ENCODE measurements around the gene DACT3.
"Not testable (repeated sequence)": the region's sequence is repeated elsewhere in the genome, so short reads cannot be mapped to it uniquely, and the experiment has no call there.

Gene DACT3

DNA sequence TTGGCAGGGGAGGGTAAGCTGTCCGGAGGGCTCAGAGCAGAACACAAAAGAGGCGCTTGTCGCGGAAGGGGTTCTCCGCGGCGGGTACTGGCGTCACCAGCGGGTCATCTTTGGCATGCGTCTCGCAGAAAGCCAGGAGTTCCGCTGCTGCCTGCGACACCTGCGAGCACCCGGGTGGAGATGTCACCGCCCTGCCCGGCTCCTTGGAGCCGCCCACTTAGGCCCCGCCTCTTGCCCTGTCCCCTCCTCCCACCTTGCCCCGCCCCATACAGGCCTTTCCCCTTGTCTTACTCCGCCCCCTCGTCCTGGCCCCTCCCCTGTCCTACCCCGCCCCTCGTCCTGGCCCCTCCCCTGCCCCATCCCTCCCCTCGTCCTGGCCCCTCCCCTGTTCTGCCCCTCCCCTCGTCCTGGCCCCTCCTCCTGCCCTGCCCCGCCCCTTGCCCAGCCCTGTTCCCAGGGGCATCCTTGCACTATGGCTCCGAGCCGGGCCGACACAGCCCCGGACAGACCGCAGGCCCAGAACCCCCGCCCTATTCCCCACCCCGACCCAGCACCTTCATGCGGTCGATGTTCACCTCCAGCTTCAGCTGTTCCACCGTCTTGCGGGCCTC, 26.8 kb downstream of the DACT3 start:
- peak; percentile 94 for DNase-seq (ENCODE audit: low read depth)

DNA sequence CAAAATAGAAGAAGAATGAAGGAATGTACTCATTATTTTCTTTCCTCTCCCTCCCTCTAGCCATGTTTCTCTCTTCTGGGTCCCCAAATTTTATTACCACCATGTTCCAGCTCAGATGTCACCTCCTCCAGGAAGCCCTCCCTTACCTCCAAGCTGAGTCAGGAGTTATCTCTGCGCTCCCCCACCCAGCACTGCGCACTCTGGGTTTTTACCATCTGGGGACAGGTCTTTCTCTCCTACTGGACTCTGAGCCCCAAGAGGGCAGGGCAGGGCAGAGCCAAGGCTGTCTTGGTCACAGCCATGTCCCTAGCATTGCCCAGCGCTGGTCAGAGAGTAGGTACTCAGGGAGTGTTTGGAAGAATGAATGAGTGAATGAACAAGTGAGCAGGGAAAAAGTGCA, 27.9 kb downstream of the DACT3 start:
- DNase-seq (ENCODE audit: low read depth) = no peak

DNA sequence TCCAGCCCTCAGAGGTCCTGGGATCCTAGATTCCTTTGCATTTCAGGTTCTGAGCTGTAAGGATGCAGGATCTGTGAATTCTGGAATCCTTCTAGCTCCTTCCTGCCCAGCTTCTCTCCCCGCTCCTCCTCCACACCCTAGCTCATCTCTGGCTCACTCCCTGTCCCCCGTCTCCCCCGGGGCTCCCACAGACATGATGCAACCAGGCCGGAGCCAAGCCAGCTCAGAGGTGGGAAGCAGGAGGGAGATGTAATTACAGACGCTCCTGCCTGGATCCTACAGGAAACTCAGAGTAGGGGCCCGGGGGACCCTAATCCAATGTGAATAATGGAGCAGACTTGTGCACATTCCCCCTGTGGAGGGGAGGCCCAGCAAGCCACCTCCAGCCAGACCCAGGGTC, 29.5 kb downstream of the DACT3 start:
- no peak for DNase-seq (ENCODE audit: low read depth)

DNA sequence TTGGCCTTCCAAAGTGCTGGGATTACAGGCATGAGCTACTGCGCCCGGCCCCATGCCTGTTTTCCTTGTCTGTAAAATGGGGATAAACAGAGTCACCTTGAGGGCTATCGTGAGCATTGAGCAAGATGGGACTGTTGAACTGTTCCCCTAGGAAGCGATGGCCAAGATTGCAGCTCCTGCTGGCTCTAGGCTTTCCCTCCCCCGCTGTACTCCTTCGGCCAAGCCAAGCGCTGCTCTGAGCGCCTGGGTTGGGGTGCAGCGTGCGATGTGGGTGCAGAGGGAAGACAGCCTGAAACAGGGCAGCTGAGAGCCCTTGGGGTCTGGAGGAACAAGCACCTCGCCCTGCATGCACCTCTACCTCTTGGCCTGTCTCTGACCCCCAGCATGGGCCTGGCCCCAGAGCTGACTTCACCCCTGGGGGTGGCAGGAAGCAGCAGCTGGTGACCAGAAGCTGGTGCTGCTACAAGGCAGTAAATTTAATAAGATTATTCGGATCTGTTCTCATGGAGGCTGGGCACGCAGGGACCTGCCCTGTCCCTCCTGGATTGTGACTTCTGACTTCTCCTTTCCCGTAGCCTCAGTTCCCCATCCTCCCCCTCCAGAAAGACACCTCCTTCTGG, 30.3 kb downstream of the DACT3 start:
- no peak for DNase-seq (ENCODE audit: low read depth)

DNA sequence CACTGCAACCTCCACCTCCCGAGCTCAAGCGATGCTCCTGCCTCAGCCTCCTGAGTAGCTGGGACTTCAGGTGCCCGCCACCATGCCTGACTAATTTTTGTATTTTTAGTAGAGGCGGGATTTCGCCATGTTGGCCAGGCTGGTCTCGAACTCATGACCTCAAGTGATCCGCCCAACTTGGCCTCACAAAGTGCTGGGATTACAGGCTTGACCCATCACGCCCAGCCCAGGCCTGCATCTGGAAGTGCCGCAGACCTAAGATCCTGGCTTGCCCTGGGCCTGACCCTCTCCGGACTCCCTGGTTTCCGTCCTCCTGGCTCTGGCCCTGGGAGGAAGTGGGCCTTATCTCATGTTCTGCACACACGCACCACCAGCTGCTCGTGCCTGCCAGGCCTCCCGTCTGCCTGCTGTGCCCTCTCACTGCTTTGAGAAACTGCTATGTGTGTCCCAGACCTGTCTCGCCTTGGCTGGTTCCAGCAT, 31.4 kb downstream of the DACT3 start:
- DNase-seq (ENCODE audit: low read depth) = no peak

DNA sequence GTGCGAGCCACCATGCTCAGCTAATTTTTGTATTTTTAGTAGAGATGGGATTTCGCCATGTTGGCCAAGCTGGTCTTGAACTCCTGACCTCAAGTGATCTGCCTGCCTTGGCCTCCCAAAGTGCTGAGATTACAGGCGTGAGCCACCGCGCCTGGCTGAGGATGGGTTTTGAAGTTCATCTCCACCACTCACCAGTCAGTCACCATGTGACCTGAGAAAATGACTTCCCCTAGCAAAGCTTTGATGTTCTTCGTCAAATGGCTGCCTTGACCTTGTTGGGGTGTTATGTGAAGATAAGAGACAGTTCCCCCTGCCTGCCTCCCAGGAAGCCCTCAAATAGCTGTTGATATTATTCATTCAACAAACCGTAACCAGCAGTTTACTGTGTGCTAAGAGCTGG, 32.0 kb downstream of the DACT3 start:
- not testable (repeated sequence) for DNase-seq (ENCODE audit: low read depth)

DNA sequence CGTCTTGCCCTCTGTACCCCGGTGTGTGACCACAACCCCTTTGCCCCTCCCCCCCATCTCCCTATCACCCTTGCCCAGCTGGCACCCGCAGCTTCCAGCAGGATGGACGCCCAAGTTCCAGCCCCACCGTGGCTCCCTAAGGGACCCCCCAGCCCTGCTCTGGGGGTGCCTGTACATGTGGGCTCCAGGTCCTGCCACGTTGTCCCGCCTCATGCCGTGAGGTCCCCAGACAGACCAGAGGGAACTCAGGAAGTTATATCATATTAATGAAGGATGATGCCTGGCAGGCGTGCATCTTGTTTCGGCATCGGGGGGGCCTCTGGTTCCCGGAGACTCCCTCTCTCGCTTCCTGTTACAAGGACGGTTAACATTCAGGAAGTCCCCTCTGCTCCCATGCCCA, 34.5 kb downstream of the DACT3 start:
- no peak for DNase-seq (ENCODE audit: low read depth)

DNA sequence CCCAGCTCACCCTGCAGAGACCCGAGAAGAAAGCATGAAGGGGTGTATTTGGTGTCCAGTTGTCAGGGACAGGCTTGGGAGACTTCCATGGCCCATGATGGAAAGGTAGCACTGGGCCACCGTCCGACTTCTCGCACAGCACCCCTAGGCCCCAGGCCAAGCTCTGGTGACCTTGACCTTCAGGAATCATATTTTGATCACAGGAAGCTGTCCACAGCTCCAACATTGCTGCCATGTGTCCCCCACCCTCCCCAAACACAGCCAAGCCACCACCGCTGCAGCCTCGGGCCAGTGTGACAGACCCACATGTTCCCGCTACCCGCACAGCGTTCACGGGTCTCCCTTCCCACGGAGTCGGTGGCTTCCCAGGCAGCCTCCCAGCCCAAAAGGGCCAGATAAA, 35.3 kb downstream of the DACT3 start:
- no peak for DNase-seq (ENCODE audit: low read depth)

DNA sequence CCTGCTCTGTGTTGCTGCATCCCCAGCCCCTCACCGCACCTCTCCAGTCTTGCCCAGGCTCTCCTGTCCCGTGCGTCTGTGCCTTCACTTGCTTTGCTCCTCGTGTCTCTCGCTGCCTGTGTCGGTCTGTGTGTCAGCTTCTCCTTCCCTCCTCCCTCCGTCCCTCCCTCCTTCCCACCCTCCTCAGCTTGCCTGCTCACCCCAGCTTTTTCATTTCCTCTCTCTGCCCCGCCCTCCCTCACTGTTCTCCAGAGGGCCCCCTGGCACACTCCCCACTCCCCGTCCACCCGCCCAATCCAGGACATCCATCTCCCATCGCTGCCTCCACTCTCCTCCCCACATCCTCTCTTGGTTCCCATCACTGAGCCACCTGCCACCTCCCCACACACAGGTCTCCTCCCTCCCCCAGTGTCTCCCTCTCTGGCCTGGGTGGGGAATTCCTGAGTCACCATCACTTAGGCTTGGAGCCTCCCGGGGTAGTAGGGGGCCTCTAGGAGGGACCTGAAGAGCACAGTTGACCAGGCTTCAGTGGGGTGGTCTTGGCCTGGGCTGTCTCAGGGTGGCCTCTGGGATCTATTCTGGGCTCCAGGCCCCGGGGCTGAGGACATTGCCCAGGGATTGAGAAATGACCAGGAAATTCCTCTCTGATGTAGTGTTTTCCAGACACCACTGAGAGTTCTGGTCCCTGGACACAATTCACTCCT, 35.9 kb downstream of the DACT3 start, which contains the start of gene PTGIR:
PTGIR (minus strand) TSS at position 132 of the 704 bp plus-strand sequence. CDS start 864 bp downstream, outside the sequence.
- no peak for DNase-seq (ENCODE audit: low read depth)

DNA sequence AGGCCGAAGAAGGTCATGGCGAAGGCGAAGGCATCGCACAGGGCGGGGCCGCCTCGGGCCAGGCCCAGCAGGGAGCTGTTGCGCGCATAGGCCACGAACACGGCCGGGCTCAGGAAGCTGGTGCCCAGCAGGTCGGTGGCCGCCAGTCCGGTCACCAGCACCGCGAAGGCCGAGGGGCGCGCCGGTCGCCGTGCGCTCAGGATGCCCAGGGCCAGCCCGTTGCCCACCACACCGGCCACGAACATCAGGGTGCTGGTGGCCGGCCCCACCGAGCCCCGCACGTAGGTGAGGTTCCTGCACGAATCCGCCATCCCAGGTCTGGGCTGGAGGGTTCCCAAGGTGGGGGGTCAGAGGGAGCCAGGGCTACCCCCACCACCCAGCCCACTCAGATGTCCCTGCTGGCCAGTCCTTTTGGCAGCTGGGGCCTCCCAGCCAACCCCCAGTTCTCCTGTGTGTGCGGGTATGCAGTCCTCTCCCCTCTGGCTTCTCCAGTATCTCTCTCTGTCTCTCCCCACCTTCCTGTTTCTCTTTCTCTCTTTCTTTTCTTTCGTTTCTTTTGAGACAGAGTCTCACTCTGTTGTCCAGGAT, 37.0 kb downstream of the DACT3 start:
- no peak for DNase-seq (ENCODE audit: low read depth)

DNA sequence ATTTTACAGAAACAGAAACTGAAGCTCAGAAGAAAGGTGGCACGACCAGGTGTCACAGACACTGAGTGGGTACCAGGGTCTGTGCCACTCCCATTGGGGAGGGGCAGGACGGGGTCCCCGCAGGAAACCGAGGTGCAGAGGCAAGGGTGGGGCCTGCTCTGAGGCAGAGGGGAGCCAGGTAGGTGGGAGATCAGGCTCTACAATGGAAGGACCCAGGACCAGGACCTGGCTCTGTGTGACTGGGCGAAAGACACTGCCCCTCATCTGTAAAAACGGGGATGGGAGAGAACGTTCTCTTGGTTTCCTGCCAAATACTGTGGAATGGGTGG, 38.9 kb downstream of the DACT3 start:
- DNase-seq (ENCODE audit: low read depth) = no peak

DNA sequence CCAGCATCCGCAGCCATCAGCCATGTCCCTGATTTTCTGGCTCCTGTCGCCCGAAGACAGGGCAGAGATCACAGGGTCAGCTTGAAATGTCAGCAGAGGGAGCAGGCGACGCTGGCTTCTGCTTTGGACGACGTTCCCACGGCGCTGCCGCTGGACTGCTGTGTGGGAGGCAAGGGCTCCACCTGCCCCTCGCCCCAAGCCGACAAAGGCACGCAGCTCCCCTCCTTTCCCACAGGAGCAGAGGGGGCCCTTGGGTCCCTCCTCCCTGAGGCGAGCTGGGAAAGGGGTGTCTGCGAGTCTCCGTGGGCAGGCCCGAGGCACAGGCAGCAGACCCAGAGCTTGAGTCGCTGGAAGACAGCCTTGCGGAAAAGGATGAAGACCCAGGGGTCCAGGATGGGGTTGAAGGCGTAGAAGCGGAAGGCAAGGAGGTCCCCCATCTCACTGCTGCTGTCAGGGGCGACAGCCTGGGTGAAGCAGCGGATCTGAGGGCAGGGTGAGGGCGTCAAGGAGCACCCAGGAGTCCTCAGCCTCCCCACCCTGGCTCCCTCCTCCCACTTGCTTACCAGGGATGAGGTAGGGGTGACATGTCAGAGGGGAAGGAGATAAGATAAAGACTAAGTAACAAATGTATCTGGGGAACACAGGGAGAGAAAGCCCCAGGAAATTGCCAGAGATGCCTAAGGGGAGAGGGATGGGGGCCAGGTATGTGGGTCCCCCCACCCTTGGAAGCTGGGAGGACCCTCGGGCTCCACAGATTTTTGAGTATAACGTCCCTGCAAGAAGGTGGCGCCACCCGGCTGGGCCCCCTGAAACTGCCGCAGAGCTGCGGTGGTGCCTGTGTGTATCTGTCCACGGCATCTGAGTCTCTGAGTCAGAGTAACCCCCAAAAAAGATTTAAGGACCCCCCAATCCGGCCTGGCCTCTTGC, 39.5 kb downstream of the DACT3 start:
- DNase-seq (ENCODE audit: low read depth) = no peak

DNA sequence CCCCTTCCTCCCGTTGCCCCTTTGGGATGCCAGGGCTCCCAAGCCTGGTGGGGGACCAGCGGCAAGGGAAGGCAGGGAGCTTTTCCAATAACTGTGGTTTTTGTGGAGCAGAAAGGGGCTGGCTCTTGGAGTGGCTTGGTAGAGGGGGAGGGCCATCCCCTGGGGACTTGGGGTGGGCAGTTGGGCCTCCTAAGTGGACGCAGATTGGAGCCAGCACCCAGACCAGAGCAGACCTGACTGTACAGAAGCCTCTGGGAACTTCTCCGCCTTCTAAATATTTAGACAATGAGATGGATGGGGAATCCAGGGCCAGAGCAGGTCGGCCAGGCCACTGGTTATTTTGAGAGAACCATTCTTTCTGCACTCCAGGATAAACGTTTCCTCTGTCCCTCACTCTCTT, 40.3 kb downstream of the DACT3 start:
- no peak for DNase-seq (ENCODE audit: low read depth)

DNA sequence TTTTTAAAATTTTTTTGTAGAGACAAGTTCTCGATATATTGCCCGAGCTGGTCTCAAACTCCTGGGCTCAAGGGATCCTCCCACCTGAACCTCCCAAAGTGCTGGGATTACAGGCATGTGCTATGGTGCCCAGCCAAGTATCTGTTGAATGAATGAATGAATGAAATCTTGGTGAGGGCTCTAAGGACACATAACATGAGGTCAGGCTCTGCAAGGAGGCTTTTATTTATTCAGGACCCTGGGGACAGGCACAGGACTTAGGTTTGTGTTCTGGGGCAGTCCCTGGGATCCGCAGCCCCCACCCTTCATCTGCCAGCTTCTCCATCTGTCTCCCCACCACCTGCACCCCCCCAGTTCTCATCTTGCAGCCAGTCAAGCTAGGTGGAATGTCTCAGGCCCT, 40.7 kb downstream of the DACT3 start:
- no peak for DNase-seq (ENCODE audit: low read depth)

DNA sequence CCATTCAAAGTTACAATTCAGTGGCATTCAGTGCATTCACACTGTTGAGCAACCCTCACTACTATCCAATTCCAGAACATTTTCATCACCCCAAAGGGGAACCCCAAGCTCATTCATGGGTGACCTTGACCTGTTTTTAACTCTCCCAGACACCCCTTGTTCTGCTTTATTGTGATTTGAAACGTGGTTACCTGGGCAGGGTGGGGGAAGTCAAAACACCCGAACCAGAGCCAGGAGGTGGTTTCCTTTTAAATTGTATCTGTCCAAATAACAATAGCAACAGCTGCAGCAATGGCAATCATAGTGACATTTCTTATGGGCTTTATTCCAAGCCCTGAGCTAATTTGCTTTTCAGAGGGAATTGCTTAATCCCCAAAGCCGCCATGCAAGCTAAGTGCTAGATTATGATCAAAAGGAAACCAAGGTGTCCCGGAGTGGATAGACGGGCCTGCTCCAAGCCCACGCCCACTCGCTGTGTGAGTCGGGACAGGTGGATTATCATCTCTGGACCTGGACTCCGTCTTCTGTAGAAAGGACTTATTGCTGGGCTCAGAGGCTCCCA, 42.2 kb downstream of the DACT3 start:
- DNase-seq (ENCODE audit: low read depth) = no peak

DNA sequence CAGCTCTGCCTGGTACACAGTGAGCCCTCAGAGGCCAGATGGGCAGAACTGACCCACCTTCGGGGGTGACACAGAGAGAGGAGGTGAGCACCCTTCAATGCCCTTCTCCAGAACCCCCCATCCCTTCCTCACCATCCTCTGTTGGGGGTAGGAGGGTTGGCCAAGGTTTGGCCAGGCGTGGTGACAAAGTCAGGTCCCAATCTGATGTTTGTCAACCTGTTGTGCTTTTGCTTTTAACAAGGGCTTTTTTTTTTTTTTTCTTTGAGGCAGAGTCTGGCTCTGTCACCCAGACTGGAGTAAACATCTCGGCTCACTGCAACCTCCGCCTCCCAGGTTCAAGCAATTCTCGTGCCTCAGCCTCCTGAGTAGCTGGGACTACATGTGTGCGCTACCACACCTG, 43.4 kb downstream of the DACT3 start:
- no peak for DNase-seq (ENCODE audit: low read depth)

DNA sequence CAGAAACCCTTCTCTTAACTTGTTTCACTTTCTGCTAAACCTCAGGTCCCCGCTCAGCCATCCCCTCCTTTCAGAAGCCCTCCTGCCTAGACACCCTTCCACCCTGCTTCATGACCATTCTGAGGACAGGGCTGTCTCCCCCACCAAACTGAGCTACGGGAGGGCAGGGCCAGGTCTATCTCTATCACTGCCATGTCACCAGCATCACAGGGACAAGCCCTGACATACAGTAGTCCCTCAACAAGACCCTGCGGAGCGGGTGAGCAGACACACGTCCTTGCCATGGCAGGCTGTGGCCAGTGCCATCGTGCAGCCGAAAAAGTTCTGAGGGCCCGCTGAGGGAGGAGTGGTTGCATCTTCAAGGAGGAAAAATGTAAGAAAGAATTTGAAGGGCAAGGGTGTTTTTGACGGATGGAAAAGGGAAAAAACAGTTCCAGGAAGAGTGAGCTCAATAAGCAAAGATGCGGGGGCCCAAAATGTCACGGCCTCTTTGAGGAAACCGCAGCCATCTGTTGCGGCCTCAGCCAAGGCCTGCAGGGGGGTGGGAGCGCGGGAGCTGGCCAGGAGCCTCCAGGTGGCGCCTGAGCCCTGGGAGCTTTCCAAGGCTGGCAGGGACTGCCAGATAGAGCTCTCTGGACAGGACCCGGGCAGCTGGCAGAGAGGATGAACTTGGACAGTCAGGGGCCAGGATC, 44.2 kb downstream of the DACT3 start:
- DNase-seq (ENCODE audit: low read depth) = no peak

DNA sequence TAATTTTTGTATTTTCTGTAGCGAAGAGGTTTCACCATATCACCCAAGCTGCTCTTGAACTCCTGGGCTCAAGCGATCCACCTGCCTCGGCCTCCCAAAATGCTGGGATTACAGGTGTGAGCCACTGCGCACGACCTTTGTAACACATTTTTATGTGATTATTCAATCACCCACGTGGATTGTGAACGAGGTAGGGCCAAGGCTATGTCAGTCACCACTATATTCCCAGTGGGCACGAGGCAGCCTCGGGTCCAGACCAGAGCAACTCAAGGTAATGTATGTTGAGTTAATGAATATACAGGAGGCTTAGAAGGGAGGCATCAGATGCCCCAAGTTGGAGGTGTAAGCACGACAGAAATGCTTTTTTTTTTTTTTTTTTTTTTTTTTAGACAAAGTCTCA, 45.0 kb downstream of the DACT3 start:
- no peak for DNase-seq (ENCODE audit: low read depth)

DNA sequence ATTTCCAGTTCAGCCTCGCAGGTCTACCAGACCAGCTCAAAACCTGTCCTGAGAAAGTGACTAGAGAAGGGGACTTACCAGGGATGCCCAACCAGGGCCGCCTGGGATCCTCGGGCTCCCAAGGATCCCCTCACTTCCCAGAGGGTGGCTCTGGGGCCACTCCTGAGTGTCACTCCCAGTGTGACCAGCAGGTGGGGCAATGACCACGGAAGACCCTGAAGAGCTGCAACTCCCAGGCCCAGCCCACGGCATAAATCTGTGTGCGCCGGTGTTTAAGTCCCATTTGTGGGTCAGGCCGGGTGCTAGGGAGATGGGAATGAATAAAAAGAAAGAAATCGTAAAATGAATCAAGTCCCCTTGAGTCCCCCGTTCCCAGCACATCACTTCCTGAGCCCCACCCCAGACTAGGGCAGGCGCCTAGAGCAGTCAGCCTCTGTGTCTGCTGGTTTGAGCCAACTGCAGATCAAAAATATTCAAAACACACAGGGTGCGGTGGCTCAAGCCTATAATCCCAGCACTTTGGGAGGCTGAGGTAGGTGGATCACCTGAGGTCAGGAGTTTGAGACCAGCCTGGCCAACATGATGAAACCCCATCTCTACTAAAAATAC, 46.8 kb downstream of the DACT3 start:
- peak; percentile 49 for DNase-seq (ENCODE audit: low read depth)

DNA sequence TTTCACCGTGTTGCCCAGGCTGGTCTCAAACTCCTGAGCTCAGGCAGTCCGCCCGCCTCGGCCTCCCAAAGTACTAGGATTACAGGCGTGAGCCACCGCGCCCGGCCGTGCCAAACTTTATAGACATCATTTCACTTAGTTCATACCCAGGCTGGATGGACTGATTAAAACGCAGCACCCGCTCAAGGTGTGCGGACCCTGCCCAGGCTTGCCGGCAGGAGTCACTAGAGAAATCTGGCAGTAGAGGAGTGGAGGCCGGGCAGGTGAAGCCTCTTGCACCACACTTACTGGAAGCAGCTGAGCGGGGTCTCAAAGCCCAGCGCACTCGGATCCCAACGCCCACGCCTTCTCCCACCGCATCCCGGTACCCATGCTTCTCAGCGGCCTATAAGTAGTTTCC, 47.5 kb downstream of the DACT3 start:
- DNase-seq (ENCODE audit: low read depth) = no peak

DNA sequence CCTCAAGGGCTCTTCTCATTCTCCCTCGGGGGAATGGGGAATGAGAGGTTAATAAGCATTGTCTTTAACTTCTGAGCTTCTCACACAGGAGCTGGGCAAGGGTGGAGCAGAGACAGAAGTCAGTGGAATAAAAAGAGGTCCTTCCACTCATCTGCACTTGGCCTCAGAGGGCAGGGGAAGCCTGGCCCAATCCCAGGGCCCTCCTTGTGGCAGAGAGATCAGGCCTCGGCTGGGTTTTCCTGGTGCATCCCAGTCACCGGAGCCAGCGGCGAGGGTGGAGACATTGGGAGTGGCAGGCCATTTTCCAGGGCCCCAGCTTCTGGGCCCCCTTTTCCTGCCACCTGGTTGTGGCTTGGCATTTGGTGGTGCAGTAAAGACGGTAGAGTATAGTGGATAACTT, 49.2 kb downstream of the DACT3 start:
- no peak for DNase-seq (ENCODE audit: low read depth)

Measured in T-helper 22 cell (primary cell).